Measurements from ENCODE around the gene CELF2. TPM values are rescaled to one million over a fixed set of nuclear protein-coding genes. Genes with fewer than 3 reads are reported as not detected.
"Not testable (repeated sequence)": the region's sequence is repeated elsewhere in the genome, so short reads cannot be mapped to it uniquely, and the experiment has no call there.

Gene CELF2
- total RNA-seq, 4 donors from 2014 or later = 30.0 to 56.6 (median 43.3) TPM

GRCh38 chr10:10996966-10997620 is 20.6 kb upstream of the CELF2 start:
- no peak overlapping the region for H3K27ac ChIP-seq
- H3K4me3 ChIP-seq = no peak overlapping the region
- ATAC-seq (no peak), DNase-seq (no peak)
- H3K9me3 ChIP-seq = no peaks in the 10 kb centered on the region
- H3K36me3 ChIP-seq = no peaks in the 10 kb centered on the region
- peaks cover 0 to 2% (median 0%) of the 10 kb centered on the region in 3 donors for H3K27me3 ChIP-seq
- in situ Hi-C loops (cut with MboI; ENCODE audit: low sequenced_read_pairs in 4 of 4) (no loop called here), intact Hi-C loops (cut with DNase I; ENCODE audit: low total_unique reads) (no loop called here)
- no peaks in the 10 kb centered on the region for H3K4me1 ChIP-seq
- no peak for TF ChIP-seq CTCF (IDR thresholded peaks at IDR 0.05 in 4 of 5, conservative IDR thresholded peaks at IDR 0.05 in 1 of 5)
- TF ChIP-seq POLR2A (IDR thresholded peaks at IDR 0.05) = no peak

- H3K27me3 ChIP-seq; H3K27ac ChIP-seq; H3K4me3 ChIP-seq; DNase-seq; intact Hi-C loops (cut with DNase I; ENCODE audit: low total_unique reads); in situ Hi-C loops (cut with MboI; ENCODE audit: low sequenced_read_pairs in 4 of 4); H3K9me3 ChIP-seq; ATAC-seq; H3K36me3 ChIP-seq; H3K4me1 ChIP-seq: not testable (repeated sequence)
These were observed 18.2 kb upstream of the CELF2 start for GRCh38 chr10:10999501-10999900.

- intact Hi-C loops (cut with DNase I; ENCODE audit: low total_unique reads) (no loop called here), in situ Hi-C loops (cut with MboI; ENCODE audit: low sequenced_read_pairs in 4 of 4) (no loop called here)
- H3K36me3 ChIP-seq = no peaks in the 10 kb centered on the region
- no peak for DNase-seq
- no peak overlapping the region for H3K27ac ChIP-seq
- H3K9me3 ChIP-seq = no peaks in the 10 kb centered on the region
- TF ChIP-seq CTCF (IDR thresholded peaks at IDR 0.05 in 4 of 5, conservative IDR thresholded peaks at IDR 0.05 in 1 of 5) (no peak), POLR2A (IDR thresholded peaks at IDR 0.05) (no peak)
- no peak overlapping the region for H3K4me3 ChIP-seq
- peaks cover 0 to 18% (median 17%) of the 10 kb centered on the region in 3 donors for H3K27me3 ChIP-seq
- H3K4me1 ChIP-seq = no peaks in the 10 kb centered on the region
- ATAC-seq = no peak
These were observed 15.2 kb upstream of the CELF2 start for GRCh38 chr10:11002485-11002884.

- DNase-seq = no peak
- Histone ChIP-seq H3K9me3 (no peaks in the 10 kb centered on the region), H3K4me1 (no peaks in the 10 kb centered on the region), H3K36me3 (no peaks in the 10 kb centered on the region), H3K27me3 (peaks cover 0 to 22% (median 17%) of the 10 kb centered on the region in 3 donors), H3K27ac (no peak overlapping the region), H3K4me3 (no peak overlapping the region)
- TF ChIP-seq CTCF (IDR thresholded peaks at IDR 0.05 in 4 of 5, conservative IDR thresholded peaks at IDR 0.05 in 1 of 5) (no peak), POLR2A (IDR thresholded peaks at IDR 0.05) (no peak)
- no peak for ATAC-seq
- in situ Hi-C loops (cut with MboI; ENCODE audit: low sequenced_read_pairs in 4 of 4) (no loop called here), intact Hi-C loops (cut with DNase I; ENCODE audit: low total_unique reads) (no loop called here)
These were observed 14.8 kb upstream of the CELF2 start for GRCh38 chr10:11002916-11003315.

GRCh38 chr10:11003679-11004078 is 14.0 kb upstream of the CELF2 start:
- no peak for DNase-seq
- H3K27ac ChIP-seq = no peak overlapping the region
- H3K36me3 ChIP-seq = no peaks in the 10 kb centered on the region
- H3K4me1 ChIP-seq = no peaks in the 10 kb centered on the region
- in situ Hi-C loops (cut with MboI; ENCODE audit: low sequenced_read_pairs in 4 of 4) (no loop called here), intact Hi-C loops (cut with DNase I; ENCODE audit: low total_unique reads) (no loop called here)
- H3K27me3 ChIP-seq = peaks cover 0 to 27% (median 17%) of the 10 kb centered on the region in 3 donors
- TF ChIP-seq CTCF (IDR thresholded peaks at IDR 0.05 in 4 of 5, conservative IDR thresholded peaks at IDR 0.05 in 1 of 5) (no peak), POLR2A (IDR thresholded peaks at IDR 0.05) (no peak)
- H3K4me3 ChIP-seq = no peak overlapping the region
- ATAC-seq = no peak
- no peaks in the 10 kb centered on the region for H3K9me3 ChIP-seq
